HG03442 (cell line): ENCODE data around the gene TRAF3IP3.
"Not testable (repeated sequence)": the region's sequence is repeated elsewhere in the genome, so short reads cannot be mapped to it uniquely, and the experiment has no call there.

Experiments used
- ATAC-seq: cut with Tn5 transposase; IDR thresholded peaks from one replicate; pipeline ENCODE4 v1.9.1; 2021; ENCODE audit warnings: mild to moderate bottlenecking, moderate library complexity; ENCODE audit not compliant: unreplicated experiment

Gene TRAF3IP3

DNA sequence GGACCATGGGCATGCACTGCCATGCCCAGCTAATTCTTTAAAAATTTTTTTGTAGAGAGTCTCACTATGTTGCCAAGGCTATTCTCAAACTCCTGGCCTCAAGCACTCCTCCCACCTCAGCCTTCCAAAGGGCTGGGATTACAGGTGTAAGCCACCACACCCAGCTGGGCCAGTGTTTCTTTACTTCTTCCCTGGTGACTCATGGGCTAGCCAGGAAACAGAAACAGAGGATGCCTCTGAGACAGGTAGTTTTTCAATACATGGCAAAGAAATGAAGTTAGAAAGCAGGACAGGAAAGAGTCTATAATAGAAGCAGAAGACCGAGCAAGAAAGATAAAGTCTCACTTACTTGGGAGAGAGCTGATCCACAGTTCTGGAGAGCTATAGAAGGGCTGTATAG is 36.1 kb downstream of the TRAF3IP3 start:
- ATAC-seq = no peak

DNA sequence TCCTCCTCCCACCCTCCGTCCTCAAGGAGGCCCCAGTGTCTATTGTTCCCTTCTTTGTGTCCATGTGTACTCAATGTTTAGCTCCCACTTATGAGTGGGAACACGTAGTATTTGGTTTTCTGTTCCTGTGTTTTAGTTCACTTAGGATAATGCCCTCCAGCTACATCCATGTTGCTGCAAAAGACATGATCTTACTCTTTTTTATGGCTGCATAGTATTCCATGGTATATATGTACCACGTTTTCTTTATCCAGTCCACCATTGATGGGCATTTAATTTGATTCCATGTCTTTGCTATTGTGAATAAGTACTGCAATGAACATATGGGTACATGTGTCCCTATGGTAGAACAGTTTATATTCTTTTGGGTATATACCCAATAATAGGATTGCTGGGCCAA is 37.9 kb downstream of the TRAF3IP3 start:
- not testable (repeated sequence) for ATAC-seq

GRCh38 chr1:209797978-209798639 is 42.3 kb downstream of the TRAF3IP3 start:
- ATAC-seq = no peak

DNA sequence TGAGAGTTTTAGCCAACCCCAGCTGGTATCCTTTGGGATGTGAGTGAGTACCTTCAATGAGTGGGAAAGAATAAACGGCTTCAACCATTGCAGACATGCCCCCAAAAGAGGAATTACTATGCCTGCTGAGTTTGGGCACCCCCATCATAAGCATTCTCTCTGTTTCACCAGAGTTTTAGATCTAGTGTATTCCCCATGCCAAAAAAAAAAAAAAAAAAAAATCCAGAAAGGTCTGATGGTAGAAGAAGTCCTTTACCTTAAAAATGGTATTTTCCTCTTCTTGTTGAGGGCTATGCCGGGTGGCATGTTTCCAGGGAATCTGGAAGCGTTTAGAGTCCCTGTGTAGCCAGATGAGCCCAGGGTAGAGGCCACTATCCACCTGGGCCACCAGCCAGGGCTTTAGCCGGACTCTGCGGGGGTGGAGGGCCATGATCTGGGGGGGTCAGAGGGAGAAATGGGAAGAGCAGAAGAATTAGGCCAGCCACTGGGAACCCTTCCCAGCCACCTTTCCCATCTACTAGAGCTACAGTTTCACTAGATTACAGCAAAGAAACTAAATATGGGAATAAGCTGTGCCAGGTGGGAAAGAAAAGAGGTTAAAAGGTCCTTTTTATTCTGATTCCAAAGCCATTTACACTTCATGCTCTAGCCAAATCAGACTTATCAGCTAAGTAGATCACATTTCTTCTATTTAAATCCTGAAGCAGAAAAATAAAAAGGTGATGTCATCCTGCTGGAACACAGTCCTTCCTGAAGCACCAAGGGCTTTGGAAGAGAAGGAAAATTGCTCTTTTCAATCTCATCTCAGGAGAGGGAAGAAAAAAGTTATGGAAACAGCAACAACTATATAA is 45.4 kb downstream of the TRAF3IP3 start:
- ATAC-seq = no peak

- no peak for ATAC-seq
Observed at GRCh38 chr1:209802117-209802779, 46.4 kb downstream of the TRAF3IP3 start.

DNA sequence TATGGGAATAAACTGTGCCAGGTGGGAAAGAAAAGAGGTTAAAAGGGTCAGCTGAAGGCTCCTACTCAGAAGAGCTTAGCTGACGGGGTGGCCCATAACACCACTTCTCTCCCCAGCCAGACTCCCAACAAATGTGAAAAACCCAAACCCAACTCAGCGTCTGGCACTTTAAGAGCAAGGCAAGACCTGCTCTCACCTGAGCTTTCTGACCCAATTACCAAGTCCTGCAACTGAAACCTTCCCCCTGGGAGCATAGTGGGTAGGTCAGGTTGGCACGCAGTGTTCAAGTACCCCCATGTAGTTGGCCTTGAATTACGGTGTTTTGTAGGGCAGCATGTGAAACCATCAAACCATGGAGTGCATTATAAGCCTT is 46.9 kb downstream of the TRAF3IP3 start:
- ATAC-seq = no peak

GRCh38 chr1:209803568-209803967 is 47.7 kb downstream of the TRAF3IP3 start:
- no peak for ATAC-seq

DNA sequence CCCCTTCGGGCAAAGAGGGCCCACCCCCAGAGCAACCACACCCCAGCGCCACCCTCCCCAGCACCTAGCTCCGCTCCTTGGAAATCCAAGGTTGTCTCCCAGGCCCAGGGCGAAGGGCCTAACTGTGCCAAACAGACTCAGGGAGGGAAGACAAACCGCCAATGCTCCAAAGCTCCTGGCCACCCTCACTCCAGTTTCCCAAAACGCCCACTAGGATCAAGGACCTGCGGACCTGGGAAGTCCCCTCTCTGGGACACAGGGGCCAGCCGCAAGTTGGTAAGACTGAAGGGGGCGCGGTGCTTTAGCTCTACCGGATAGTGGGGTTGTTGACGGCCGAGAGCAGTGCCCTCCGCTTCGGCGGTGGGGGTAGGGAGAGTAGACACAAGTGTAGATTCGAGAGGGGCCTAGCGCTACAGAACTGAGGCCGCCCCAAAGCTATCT is 49.5 kb downstream of the TRAF3IP3 start:
- no peak for ATAC-seq

DNA sequence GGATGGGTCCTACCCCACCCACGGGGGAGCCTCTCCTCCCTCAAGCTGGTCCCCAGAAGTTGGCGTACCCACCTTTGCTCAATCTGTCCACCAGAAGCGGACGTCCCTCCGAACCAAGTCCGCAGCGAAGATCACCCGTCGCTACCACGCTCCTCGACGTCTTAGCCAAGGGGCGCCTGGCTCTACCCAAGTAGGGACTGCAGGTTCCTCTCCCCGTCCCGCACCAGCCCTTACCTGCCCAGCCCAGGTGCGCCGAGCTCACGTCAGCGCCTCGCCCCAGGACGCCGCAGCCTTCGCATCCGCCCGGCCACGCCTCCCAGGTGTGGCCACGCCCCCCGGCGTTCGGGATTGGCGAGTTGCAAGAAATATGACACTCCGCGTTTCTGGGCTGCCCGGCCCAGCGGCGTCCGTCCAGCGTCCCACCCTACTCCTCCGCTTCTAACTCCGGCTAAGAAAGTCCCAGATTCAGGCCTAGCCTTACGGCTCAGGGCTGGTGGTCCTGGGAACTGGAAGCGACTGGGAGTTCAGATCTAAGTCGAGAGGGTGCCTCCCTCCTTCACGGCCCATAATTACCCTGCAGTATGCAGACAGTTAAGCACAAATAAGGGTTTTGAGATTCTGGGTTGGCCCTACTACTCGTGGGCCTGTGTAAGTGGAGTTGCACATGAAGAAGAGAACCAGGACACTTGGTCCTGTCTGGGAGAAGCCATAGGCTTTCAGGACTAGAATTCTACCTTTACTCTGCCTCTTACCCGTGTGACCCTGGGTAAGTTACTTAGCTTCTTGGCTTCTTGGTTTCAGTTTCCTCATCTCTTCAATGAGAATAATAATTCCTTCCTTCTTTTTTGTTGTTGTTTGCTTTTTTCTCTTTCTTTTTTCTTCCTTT is 50.3 kb downstream of the TRAF3IP3 start, which contains the start of gene IRF6:
IRF6 (minus strand) TSS at position 268 of the 886 bp plus-strand sequence. CDS start 4,729 bp downstream, outside the sequence.
- peak; percentile 86 for ATAC-seq

DNA sequence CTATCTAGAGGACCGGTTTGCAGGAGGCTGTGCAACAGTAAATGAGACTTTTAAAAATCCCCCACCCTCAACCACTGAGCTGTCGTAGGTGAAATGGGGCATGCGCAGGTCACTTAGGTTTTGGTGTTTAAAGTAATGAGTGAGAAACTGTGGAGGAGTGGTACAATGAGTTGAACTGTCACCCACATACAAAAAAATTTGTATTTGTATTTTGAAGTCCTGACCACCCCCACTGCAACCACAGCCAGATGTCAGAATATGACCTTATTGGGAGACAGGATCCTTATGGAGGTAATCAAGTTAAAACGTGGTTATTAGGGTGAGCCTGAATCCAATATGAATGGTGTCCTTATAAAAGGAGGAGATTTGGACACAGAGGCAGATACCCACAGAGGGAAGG is 51.7 kb downstream of the TRAF3IP3 start:
- ATAC-seq = no peak

- ATAC-seq = no peak
Observed at GRCh38 chr1:209808059-209808581, 52.3 kb downstream of the TRAF3IP3 start.

DNA sequence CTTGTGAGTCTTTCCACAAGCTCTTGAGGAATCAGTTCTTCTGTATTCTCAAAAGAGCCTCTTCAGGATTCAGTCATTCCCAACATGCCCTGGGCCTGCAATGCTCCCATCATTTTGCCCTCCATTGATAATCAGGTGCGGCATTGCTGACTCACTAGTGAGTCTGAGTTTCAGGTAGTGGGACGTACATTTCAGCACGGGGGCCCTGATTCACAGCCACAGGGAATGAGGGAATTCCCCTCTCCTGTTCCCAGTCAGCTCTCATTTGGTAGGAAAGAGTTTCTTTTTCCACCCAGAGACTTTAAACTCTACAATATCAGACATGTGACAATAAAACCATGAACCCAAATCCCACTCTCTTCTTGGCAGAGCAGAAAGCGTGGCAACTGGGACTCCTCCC is 53.8 kb downstream of the TRAF3IP3 start:
- no peak for ATAC-seq

- no peak for ATAC-seq
Observed at GRCh38 chr1:209810783-209811182, 54.9 kb downstream of the TRAF3IP3 start.

DNA sequence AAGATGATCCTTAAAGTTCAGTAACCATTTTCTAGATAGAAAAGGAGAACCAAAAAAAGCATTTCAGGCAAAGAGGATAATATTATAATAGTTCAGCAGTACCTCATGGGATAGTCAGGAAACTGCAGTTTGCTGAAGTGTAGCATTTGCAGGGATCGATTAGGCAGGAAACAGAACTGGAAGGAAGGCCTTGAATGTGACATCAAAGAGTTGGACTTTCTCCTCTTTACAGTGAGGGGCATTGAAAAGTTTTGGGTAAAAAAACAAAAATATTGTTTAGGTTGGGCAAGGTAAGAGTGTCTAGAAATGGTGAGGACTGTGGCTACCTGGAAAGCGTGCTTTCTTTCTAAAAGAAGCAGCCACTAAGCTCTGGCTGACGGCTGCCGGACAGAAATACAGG is 58.0 kb downstream of the TRAF3IP3 start:
- ATAC-seq = no peak

DNA sequence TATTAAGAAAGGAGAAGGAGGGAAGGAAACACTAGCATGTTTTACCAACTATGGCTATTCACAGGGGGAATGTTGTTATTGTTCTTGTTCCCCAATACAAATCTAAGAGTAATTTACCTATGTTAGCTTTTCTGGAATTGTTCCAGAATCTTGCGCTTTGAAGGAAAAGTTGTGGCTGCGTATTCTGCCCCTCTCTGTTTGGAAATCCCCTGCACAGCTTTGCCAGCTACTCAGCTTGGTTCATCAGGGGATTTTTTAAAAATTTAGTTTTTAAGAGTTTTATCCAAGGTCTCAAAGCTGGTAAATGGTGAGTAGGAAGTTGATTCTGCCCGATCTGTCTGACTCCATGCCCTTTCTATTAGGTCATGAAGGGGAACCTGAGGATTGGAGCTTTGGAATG is 59.6 kb downstream of the TRAF3IP3 start:
- no peak for ATAC-seq

DNA sequence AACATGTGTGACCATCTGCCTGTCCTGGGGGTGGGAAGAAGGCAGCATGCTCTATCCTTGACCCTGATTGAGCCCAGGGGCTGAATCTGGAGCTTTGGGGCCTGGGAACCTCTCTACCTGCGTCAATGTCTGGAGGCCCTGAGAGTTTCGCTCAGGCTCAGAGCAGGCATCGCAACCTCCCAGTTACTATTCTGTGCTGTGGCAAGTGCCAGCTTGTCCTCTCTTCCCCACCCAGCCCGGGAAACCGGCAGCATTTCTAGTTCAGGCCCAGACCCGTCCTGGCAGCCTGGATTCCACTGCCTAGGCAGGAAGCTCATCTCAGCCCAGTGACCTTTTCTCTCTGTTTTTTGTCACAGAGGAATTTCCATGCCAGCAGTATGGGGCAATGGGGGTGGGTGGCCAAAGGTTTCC is 60.1 kb downstream of the TRAF3IP3 start:
- ATAC-seq = no peak

- no peak for ATAC-seq
Observed at GRCh38 chr1:209816923-209817322, 61.1 kb downstream of the TRAF3IP3 start.

DNA sequence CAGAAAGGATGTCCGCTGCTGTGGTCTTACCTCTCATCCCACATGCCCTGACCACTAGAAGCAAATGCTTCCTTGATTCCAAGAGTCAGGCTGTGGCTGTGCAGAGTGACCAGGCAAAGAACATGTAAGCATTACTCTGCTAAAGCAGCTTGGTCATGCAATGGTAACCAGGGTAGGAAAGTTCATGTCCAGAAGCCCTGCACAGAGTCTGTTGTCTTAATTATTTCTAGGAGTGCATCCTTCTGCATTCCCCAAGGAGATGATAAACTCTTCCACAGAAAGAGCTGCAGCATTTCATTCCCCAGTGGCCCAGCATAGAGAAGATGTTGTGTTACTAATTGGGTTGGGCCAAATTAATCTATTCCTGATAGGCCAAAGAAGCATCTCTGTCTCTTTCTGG is 61.8 kb downstream of the TRAF3IP3 start:
- no peak for ATAC-seq

DNA sequence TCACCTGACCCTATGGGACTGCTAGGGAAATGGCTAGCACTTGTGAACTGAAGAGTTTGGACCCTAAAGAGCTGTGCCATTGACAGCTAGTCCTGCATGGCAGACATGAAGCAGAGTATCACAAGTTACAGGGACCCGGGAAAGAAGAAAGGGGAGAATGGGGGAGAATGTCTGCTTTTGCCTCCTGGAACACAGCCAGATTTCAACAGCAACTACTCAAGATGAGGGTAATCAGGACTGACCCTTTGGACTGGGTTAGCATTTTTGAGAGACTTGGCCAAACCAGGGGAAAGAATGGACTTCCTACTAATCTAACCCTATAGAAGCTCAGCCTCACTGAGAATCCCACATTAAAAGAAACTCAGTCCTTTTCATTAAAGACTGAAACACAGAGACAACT is 63.2 kb downstream of the TRAF3IP3 start:
- no peak for ATAC-seq

DNA sequence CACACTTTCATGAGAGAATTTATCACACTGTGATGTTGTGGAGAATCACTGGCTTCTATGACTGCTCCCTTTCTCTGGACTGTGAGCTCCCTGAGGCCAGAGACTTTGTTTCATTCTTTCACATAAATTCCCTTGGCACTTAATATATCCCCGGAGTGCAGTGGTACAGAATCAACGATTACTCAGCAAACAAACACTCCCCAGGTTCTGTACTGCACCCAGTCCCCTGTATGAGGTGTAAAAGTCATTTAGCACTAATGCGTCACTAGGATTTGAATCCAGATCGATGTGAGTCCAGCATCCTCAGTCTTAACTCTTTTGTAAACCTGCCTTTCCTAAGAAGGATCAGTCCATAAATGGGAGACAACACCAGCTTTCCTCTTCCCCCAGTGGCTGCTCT is 65.1 kb downstream of the TRAF3IP3 start:
- ATAC-seq = no peak
